Measurements from ENCODE around the gene SPECC1.

- TF ChIP-seq, protein P1, sequence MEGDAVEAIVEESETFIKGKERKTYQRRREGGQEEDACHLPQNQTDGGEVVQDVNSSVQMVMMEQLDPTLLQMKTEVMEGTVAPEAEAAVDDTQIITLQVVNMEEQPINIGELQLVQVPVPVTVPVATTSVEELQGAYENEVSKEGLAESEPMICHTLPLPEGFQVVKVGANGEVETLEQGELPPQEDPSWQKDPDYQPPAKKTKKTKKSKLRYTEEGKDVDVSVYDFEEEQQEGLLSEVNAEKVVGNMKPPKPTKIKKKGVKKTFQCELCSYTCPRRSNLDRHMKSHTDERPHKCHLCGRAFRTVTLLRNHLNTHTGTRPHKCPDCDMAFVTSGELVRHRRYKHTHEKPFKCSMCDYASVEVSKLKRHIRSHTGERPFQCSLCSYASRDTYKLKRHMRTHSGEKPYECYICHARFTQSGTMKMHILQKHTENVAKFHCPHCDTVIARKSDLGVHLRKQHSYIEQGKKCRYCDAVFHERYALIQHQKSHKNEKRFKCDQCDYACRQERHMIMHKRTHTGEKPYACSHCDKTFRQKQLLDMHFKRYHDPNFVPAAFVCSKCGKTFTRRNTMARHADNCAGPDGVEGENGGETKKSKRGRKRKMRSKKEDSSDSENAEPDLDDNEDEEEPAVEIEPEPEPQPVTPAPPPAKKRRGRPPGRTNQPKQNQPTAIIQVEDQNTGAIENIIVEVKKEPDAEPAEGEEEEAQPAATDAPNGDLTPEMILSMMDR (IDR thresholded peaks at IDR 0.05): no peak
- TF ChIP-seq POLR2A (IDR thresholded peaks at IDR 0.05): no peak
Measured at GRCh38 chr17:20053361-20053964, 44.3 kb downstream of the SPECC1 start.

All from right lobe of liver (tissue), 4 donors.